ENCODE measurements around the gene VENTX. TPM values are rescaled to one million over a fixed set of nuclear protein-coding genes. Genes with fewer than 3 reads are reported as not detected.

VENTX gene
- total and polyA plus RNA-seq, 10 of the 15 experiments (the other 5 are each of a cell fraction or from before 2014, with no cell fraction given) = 0.05 TPM; not detected in 9

- peaks cover 15% of the 10 kb centered on the region for H3K4me1 ChIP-seq (ENCODE audit: control insufficient read depth, insufficient read depth, low read length)
- FAIRE-seq = no peak
- peaks cover 0 to 1% of the 10 kb centered on the region in 2 experiments; a peak in 2 of 4 replicates for H3K27me3 ChIP-seq (replicated peaks in 1 of 2; ENCODE audit: control insufficient read depth in 2 of 2, insufficient read depth in 2 of 2, low read length in 1 of 2)
- no peaks in the 10 kb centered on the region for H3K9me3 ChIP-seq (replicated peaks; ENCODE audit: control insufficient read depth, insufficient read depth, low read length)
- in situ Hi-C loops (cut with MboI) = no loop called here
- no peak for DNase-seq (ENCODE audit: low read depth, low spot score)
- WGBS (ENCODE audit: insufficient coverage, insufficient replicate concordance, low lambda C conversion rate, missing lambda C conversion rate) = 50% methylated on average over 14 of the region's 15 CpGs
- ChIA-PET POLR2A (no interaction called here), RAD21 (ENCODE audit: unreplicated experiment) (no interaction called here), SMC1A (ENCODE audit: uncharacterized antibody, unreplicated experiment) (no interaction called here), CTCF (no interaction called here)
- H4K20me1 ChIP-seq (ENCODE audit: control insufficient read depth, insufficient read depth) = no peaks in the 10 kb centered on the region; the same call in 1 of the 2 replicates
- intact Hi-C loops (cut with micrococcal nuclease; ENCODE audit: unreplicated experiment) = no loop called here
- BruUV-seq (replicated peaks) = no TSS peak
- H3K36me3 ChIP-seq (ENCODE audit: control insufficient read depth in 2 of 2, insufficient read depth in 2 of 2, low read length in 1 of 2) = no peaks in the 10 kb centered on the region
- no peak overlapping the region for H3K4me3 ChIP-seq
- H3K9ac ChIP-seq (ENCODE audit: control insufficient read depth, insufficient read depth, low read length) = no peak overlapping the region
- TF ChIP-seq TARDBP (IDR thresholded peaks at IDR 0.05; ENCODE audit: borderline replicate concordance) (no peak), FOXM1 (IDR thresholded peaks at IDR 0.05; ENCODE audit: low read depth, low read length) (no peak), STAT1 (conservative IDR thresholded peaks at IDR 0.05) (no peak), TCF3 (IDR thresholded peaks at IDR 0.05; ENCODE audit: borderline replicate concordance, insufficient read depth, low read depth, low read length) (no peak), MEF2A (IDR thresholded peaks at IDR 0.05; ENCODE audit: insufficient read depth, low read depth, low read length) (no peak), RCOR1 (conservative IDR thresholded peaks at IDR 0.05; ENCODE audit: low read depth, low read length) (no peak), NFYB (IDR thresholded peaks at IDR 0.05; ENCODE audit: insufficient read depth, low read depth, low read length) (no peak), TBL1XR1 (IDR thresholded peaks at IDR 0.05; ENCODE audit: low read depth, low read length) (no peak), NR2C1 (IDR thresholded peaks at IDR 0.05) (no peak)
- no peak overlapping the region for H3K4me2 ChIP-seq (ENCODE audit: control insufficient read depth, insufficient read depth)
- H2AFZ ChIP-seq (ENCODE audit: control insufficient read depth, low read depth, low read length) = no peak overlapping the region
- H3K79me2 ChIP-seq (ENCODE audit: control insufficient read depth, insufficient read depth, low read length) = no peaks in the 10 kb centered on the region
- ATAC-seq = no peak
- no peak overlapping the region for H3K27ac ChIP-seq (ENCODE audit: control insufficient read depth, insufficient read depth)
These were observed 2.3 kb downstream of the VENTX start for GRCh38 chr10:133239990-133240389.
